ENCODE measurements around the gene ZBTB46. TPM values are rescaled to one million over a fixed set of nuclear protein-coding genes. Genes with fewer than 3 reads are reported as not detected.
A peak's percentile ranks its signal among the peaks of the same experiment; 100 is the strongest.

The ZBTB46 gene
- total RNA-seq, 1 experiment from 2014 or later = 27.1 TPM

DNA sequence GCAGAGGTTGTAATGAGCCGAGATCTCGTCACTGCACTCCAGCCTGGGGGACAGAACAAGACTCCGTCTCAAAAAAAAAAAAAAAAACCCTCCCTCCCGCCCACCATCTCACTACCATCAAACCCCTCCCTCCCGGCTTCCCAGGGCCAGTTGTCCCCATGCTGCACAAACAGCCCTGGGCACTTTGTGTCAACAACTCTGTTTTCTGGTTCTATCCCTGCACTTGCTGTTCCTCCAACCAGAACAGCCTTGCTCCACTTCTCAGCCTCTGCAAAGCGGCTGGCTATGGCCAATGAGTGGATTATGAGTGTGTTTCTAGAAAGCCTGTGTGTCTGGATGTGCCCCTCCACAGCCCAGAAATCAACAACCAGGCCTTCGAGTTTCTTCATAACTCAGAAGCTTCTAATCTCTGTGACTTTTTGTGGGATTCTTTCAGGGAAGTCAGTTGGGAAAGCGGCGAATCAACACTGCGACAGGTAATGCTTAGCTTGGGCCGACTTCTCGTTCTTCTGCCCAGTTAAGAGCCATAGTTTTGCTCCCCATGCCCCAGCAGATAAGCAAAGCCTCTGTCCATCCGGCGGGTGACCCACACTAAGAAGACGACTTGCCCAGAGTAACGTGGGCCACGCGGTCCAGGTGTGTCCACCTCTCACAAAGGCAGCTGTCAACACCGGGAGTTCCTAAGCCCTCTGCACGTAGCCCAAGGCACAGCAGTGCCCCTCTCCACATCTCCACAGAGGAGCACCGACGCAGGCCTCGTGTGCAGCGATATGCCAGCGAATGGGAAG lies 5.5 kb downstream of the ZBTB46 start:
- no peak overlapping the region for H2BK20ac ChIP-seq (ENCODE audit: low read depth, low read length, poor library complexity, severe bottlenecking)
- H3T11ph ChIP-seq (ENCODE audit: low read length) = no peak overlapping the region
- no peak overlapping the region for H3K9ac ChIP-seq (ENCODE audit: extremely low read depth, insufficient read length, low read length)
- H3K27ac ChIP-seq (ENCODE audit: insufficient read length, low read depth, low read length) = no peak overlapping the region
- no CpG with 5 or more reads among the region's 25 CpGs for WGBS (ENCODE audit: extremely low coverage, insufficient read length, low lambda C conversion rate)
- no peak overlapping the region for H2BK12ac ChIP-seq (ENCODE audit: insufficient read length, low read depth, low read length)
- H3K4me1 Mint-ChIP-seq = peaks cover 28 to 35% of the 10 kb centered on the region in 2 experiments
- no peak overlapping the region for H3K4ac ChIP-seq (ENCODE audit: low read depth, low read length)
- H2AK5ac ChIP-seq (ENCODE audit: insufficient read length, low read length) = no peak overlapping the region
- no peak overlapping the region for H4K8ac ChIP-seq (replicated peaks; ENCODE audit: insufficient read length, low read depth, low read length)
- no peak overlapping the region for H3K18ac ChIP-seq (ENCODE audit: insufficient read length, low read depth, low read length)
- no peak overlapping the region for H2BK120ac ChIP-seq (ENCODE audit: low read depth, low read length, poor library complexity, severe bottlenecking)
- no peaks in the 10 kb centered on the region for H3K9me3 ChIP-seq (ENCODE audit: control insufficient read depth, low read depth, low read length)
- H3K56ac ChIP-seq (ENCODE audit: insufficient read length, low read depth, low read length) = no peak overlapping the region
- TF ChIP-seq, protein P1, sequence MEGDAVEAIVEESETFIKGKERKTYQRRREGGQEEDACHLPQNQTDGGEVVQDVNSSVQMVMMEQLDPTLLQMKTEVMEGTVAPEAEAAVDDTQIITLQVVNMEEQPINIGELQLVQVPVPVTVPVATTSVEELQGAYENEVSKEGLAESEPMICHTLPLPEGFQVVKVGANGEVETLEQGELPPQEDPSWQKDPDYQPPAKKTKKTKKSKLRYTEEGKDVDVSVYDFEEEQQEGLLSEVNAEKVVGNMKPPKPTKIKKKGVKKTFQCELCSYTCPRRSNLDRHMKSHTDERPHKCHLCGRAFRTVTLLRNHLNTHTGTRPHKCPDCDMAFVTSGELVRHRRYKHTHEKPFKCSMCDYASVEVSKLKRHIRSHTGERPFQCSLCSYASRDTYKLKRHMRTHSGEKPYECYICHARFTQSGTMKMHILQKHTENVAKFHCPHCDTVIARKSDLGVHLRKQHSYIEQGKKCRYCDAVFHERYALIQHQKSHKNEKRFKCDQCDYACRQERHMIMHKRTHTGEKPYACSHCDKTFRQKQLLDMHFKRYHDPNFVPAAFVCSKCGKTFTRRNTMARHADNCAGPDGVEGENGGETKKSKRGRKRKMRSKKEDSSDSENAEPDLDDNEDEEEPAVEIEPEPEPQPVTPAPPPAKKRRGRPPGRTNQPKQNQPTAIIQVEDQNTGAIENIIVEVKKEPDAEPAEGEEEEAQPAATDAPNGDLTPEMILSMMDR (conservative IDR thresholded peaks at IDR 0.05) = no peak
- H2BK15ac ChIP-seq (ENCODE audit: low read depth, low read length) = no peak overlapping the region
- no peak overlapping the region for H3K4me3 Mint-ChIP-seq
- peak overlapping the region in 1 of 3 experiments; percentile 82; a peak in 3 of 7 replicates for H3K27ac Mint-ChIP-seq
- no peak overlapping the region for H3K23ac ChIP-seq (ENCODE audit: insufficient read length, low read depth, low read length)
- H3K27me3 Mint-ChIP-seq (ENCODE audit: low read depth) = peaks cover 17% of the 10 kb centered on the region
- no peak for DNase-seq
- peaks cover 4% of the 10 kb centered on the region; the same call in 1 of the 2 replicates for H3K27me3 ChIP-seq (ENCODE audit: insufficient read depth, low read length)
- H3K23me2 ChIP-seq (ENCODE audit: insufficient read length, low read depth, low read length, poor library complexity, severe bottlenecking) = peaks cover 5% of the 10 kb centered on the region
- no peaks in the 10 kb centered on the region for H4K20me1 ChIP-seq (ENCODE audit: control insufficient read depth, insufficient read depth, insufficient read length)
- no peak overlapping the region for H2AFZ ChIP-seq (ENCODE audit: low read length)
- H4K91ac ChIP-seq (ENCODE audit: insufficient read length, low read depth, low read length) = no peak overlapping the region
- no peak overlapping the region for H3K14ac ChIP-seq (ENCODE audit: insufficient read depth, low read length)
- H2BK5ac ChIP-seq (ENCODE audit: insufficient read length, low read length) = no peak overlapping the region
- H3K36me3 Mint-ChIP-seq (ENCODE audit: insufficient read depth in 1 of 3, low read depth in 3 of 3) = peaks cover 0 to 9% (median 8%) of the 10 kb centered on the region in 3 experiments; a peak in 5 of 7 replicates
- H3K9me3 Mint-ChIP-seq = no peaks in the 10 kb centered on the region; a peak in 2 of 5 replicates
- H3K79me2 ChIP-seq (ENCODE audit: insufficient read depth, low read length) = peaks cover 11% of the 10 kb centered on the region; the same call in 1 of the 2 replicates
- H3K4me2 ChIP-seq (ENCODE audit: insufficient read depth, insufficient read length, low read length) = no peak overlapping the region
- H3K79me1 ChIP-seq (ENCODE audit: insufficient read depth, low read depth, low read length, poor library complexity, severe bottlenecking) = peaks cover 9% of the 10 kb centered on the region
- H3K4me1 ChIP-seq (ENCODE audit: insufficient read depth, low read length) = peaks cover 4% of the 10 kb centered on the region; the same call in 1 of the 2 replicates
- H4K5ac ChIP-seq (ENCODE audit: insufficient read length, low read depth, low read length) = no peak overlapping the region
